Natural killer cell treated with Interleukin-12 subunit alpha and Interleukin-12 subunit beta and Interleukin-15 and Interleukin-18, amount 100 ng/mL, for 72 hours (primary cell): Measurements from ENCODE around the gene MMP20. TPM values are rescaled to one million over a fixed set of nuclear protein-coding genes. Genes with fewer than 3 reads are reported as not detected.

Source experiments
- total RNA-seq, 2 donors: library from RNA; stranded (reverse); gene quantifications; one replicate each; pipeline ENCODE4 v1.2.3, GENCODE V29; 2022

The MMP20 gene
- total RNA-seq, 2 donors from 2014 or later = not detected

Other genes with a start within 250 kb of the MMP20 start
- gene TMEM123, start 172.6 kb downstream of the MMP20 start, total RNA-seq = 10 to 100 TPM; 64.6 to 81.3 TPM
- gene MMP7, start 94.6 kb downstream of the MMP20 start, total RNA-seq = not detected
- not detected for gene MMP27, start 80.4 kb upstream of the MMP20 start, total RNA-seq
- gene MMP8, start 99.6 kb upstream of the MMP20 start, total RNA-seq = not detected
- gene MMP10, start 155.3 kb upstream of the MMP20 start, total RNA-seq = not detected
- gene MMP1, start 172.8 kb upstream of the MMP20 start, total RNA-seq = not detected
- not detected for gene MMP3, start 218.3 kb upstream of the MMP20 start, total RNA-seq
- not detected for gene MMP12, start 249.7 kb upstream of the MMP20 start, total RNA-seq